SK-N-SH treated with all-trans-retinoic acid at 6 μM for 48 hours (cell line): ENCODE data around the gene METTL8.
"Not testable (repeated sequence)": the region's sequence is repeated elsewhere in the genome, so short reads cannot be mapped to it uniquely, and the experiment has no call there.

Experiments
- ATAC-seq: fragments of 200-7000 bp; cut with Tn5 transposase; 3 replicates; pipeline ENCODE4 v1.9.1; 2020; ENCODE audit warnings: mild to moderate bottlenecking, moderate library complexity
- ARNTL ChIP-seq: fragments of 450-650 bp; formaldehyde crosslinking; IDR thresholded peaks from 2 replicates; pipeline ENCODE4 v1.5.0; 2020; ENCODE audit warnings: low read depth, mild to moderate bottlenecking, moderate library complexity, borderline replicate concordance
- BACH2 ChIP-seq: fragments of 250-450 bp; sonication (Bioruptor Pico); IDR thresholded peaks from 2 replicates; pipeline ENCODE4 v1.9.0; 2021; ENCODE audit warnings: mild to moderate bottlenecking, borderline replicate concordance
- CREB5 ChIP-seq: fragments of 250-450 bp; sonication (Bioruptor Pico); IDR thresholded peaks from 2 replicates; pipeline ENCODE4 v1.5.1; 2020; ENCODE audit warnings: low read depth, mild to moderate bottlenecking, moderate library complexity
- CSDC2 ChIP-seq: fragments of 250-450 bp; sonication (Bioruptor Pico); IDR thresholded peaks from 2 replicates; pipeline ENCODE4 v1.5.0; 2020; ENCODE audit warnings: mild to moderate bottlenecking, moderate library complexity
- ESRRG ChIP-seq: fragments of 250-450 bp; sonication (Bioruptor Pico); IDR thresholded peaks from 2 replicates; pipeline ENCODE4 v1.6.1; 2021; ENCODE audit warnings: mild to moderate bottlenecking
- GLIS3 ChIP-seq: fragments of 250-450 bp; sonication (Bioruptor Pico); IDR thresholded peaks from 2 replicates; pipeline ENCODE4 v1.5.0; 2020; ENCODE audit warnings: mild to moderate bottlenecking, moderate library complexity
- ISL1 ChIP-seq: fragments of 250-450 bp; sonication (Bioruptor Pico); IDR thresholded peaks from 2 replicates; pipeline ENCODE4 v2.1.2; 2022; ENCODE audit warnings: mild to moderate bottlenecking, moderate library complexity
- OSR1 ChIP-seq: fragments of 250-450 bp; sonication (Bioruptor Pico); IDR thresholded peaks from 2 replicates; pipeline ENCODE4 v1.8.0; 2022; ENCODE audit warnings: moderate library complexity, mild to moderate bottlenecking, inconsistent platforms
- POU6F1 ChIP-seq: fragments of 250-450 bp; sonication (Bioruptor Pico); IDR thresholded peaks from 2 replicates; pipeline ENCODE4 v1.8.0; 2021; ENCODE audit warnings: low read depth, mild to moderate bottlenecking, moderate library complexity, borderline replicate concordance
- PPARA ChIP-seq: fragments of 250-450 bp; sonication (Bioruptor Pico); IDR thresholded peaks from 2 replicates; pipeline ENCODE4 v1.5.0; 2020; ENCODE audit warnings: mild to moderate bottlenecking, borderline replicate concordance
- RARB ChIP-seq: fragments of 250-450 bp; sonication (Bioruptor Pico); IDR thresholded peaks from 2 replicates; pipeline ENCODE4 v1.8.0; 2021; ENCODE audit warnings: mild to moderate bottlenecking, moderate library complexity
- SNAI2 ChIP-seq: fragments of 250-450 bp; sonication (Bioruptor Pico); IDR thresholded peaks from 2 replicates; pipeline ENCODE4 v1.5.0; 2020; ENCODE audit warnings: mild to moderate bottlenecking, moderate library complexity
- TCF4 ChIP-seq: fragments of 250-450 bp; sonication (Bioruptor Pico); IDR thresholded peaks from 2 replicates; pipeline ENCODE4 v1.8.0; 2021; ENCODE audit warnings: mild to moderate bottlenecking, moderate library complexity, borderline replicate concordance
- TOX ChIP-seq: fragments of 250-450 bp; sonication (Bioruptor Pico); IDR thresholded peaks from 2 replicates; pipeline ENCODE4 v1.8.0; 2021; ENCODE audit warnings: mild to moderate bottlenecking, moderate library complexity, borderline replicate concordance
- ZC3H10 ChIP-seq: fragments of 250-450 bp; sonication (Bioruptor Pico); IDR thresholded peaks from 2 replicates; pipeline ENCODE4 v1.5.1; 2021; ENCODE audit warnings: mild to moderate bottlenecking, moderate library complexity
- ZFP3 ChIP-seq: fragments of 250-450 bp; sonication (Bioruptor Pico); IDR thresholded peaks from 2 replicates; pipeline ENCODE4 v1.5.0; 2020; ENCODE audit warnings: mild to moderate bottlenecking, moderate library complexity
- ZFP30 ChIP-seq: fragments of 450-650 bp; formaldehyde crosslinking; IDR thresholded peaks from 2 replicates; pipeline ENCODE4 v1.5.0; 2022; ENCODE audit warnings: mild to moderate bottlenecking, moderate library complexity
- ZNF565 ChIP-seq: fragments of 450-650 bp; formaldehyde crosslinking; conservative IDR thresholded peaks from 2 replicates; pipeline ENCODE4 v1.5.0; 2020; ENCODE audit warnings: low read depth, mild to moderate bottlenecking, moderate library complexity
- ZNF70 ChIP-seq: fragments of 450-650 bp; formaldehyde crosslinking; IDR thresholded peaks from 2 replicates; pipeline ENCODE4 v1.5.0; 2020; ENCODE audit warnings: mild to moderate bottlenecking, moderate library complexity
- ZNF8 ChIP-seq: fragments of 450-650 bp; formaldehyde crosslinking; IDR thresholded peaks from 2 replicates; pipeline ENCODE4 v1.5.0; 2020; ENCODE audit warnings: mild to moderate bottlenecking, moderate library complexity
- TF ChIP-seq, protein P1 (sequence below): fragments of 250-450 bp; sonication (Bioruptor Pico); IDR thresholded peaks from 2 replicates; pipeline ENCODE4 v1.5.1; 2021; ENCODE audit warnings: mild to moderate bottlenecking, moderate library complexity
- TF ChIP-seq, protein P2 (sequence below): fragments of 250-450 bp; sonication (Bioruptor Pico); IDR thresholded peaks from 2 replicates; pipeline ENCODE4 v1.5.0; 2020; ENCODE audit warnings: mild to moderate bottlenecking, moderate library complexity
- TF ChIP-seq, protein P3 (sequence below): fragments of 250-450 bp; sonication (Bioruptor Pico); IDR thresholded peaks from 2 replicates; pipeline ENCODE4 v1.8.0; 2020; ENCODE audit warnings: mild to moderate bottlenecking, moderate library complexity, borderline replicate concordance

METTL8 gene

GRCh38 chr2:171386627-171387026 is 47.2 kb downstream of the METTL8 start (continued):
- TF ChIP-seq TOX (CRISPR knock-in tag) (no peak), ZC3H10 (CRISPR knock-in tag) (no peak)

GRCh38 chr2:171383134-171383533 is 50.7 kb downstream of the METTL8 start:
- no peak for TF ChIP-seq ZNF565
- no peak for TF ChIP-seq ESRRG (CRISPR knock-in tag)
- TF ChIP-seq CREB5 (CRISPR knock-in tag): no peak
- TF ChIP-seq, protein P1, sequence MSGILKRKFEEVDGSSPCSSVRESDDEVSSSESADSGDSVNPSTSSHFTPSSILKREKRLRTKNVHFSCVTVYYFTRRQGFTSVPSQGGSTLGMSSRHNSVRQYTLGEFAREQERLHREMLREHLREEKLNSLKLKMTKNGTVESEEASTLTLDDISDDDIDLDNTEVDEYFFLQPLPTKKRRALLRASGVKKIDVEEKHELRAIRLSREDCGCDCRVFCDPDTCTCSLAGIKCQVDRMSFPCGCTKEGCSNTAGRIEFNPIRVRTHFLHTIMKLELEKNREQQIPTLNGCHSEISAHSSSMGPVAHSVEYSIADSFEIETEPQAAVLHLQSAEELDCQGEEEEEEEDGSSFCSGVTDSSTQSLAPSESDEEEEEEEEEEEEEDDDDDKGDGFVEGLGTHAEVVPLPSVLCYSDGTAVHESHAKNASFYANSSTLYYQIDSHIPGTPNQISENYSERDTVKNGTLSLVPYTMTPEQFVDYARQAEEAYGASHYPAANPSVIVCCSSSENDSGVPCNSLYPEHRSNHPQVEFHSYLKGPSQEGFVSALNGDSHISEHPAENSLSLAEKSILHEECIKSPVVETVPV: no peak
- no peak for TF ChIP-seq ZNF70 (CRISPR knock-in tag)
- TF ChIP-seq OSR1 (CRISPR knock-in tag): no peak
- TF ChIP-seq, protein P2, sequence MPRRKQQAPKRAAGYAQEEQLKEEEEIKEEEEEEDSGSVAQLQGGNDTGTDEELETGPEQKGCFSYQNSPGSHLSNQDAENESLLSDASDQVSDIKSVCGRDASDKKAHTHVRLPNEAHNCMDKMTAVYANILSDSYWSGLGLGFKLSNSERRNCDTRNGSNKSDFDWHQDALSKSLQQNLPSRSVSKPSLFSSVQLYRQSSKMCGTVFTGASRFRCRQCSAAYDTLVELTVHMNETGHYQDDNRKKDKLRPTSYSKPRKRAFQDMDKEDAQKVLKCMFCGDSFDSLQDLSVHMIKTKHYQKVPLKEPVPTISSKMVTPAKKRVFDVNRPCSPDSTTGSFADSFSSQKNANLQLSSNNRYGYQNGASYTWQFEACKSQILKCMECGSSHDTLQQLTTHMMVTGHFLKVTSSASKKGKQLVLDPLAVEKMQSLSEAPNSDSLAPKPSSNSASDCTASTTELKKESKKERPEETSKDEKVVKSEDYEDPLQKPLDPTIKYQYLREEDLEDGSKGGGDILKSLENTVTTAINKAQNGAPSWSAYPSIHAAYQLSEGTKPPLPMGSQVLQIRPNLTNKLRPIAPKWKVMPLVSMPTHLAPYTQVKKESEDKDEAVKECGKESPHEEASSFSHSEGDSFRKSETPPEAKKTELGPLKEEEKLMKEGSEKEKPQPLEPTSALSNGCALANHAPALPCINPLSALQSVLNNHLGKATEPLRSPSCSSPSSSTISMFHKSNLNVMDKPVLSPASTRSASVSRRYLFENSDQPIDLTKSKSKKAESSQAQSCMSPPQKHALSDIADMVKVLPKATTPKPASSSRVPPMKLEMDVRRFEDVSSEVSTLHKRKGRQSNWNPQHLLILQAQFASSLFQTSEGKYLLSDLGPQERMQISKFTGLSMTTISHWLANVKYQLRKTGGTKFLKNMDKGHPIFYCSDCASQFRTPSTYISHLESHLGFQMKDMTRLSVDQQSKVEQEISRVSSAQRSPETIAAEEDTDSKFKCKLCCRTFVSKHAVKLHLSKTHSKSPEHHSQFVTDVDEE (CRISPR knock-in tag): no peak
- no peak for TF ChIP-seq ISL1 (CRISPR knock-in tag)
- no peak for TF ChIP-seq BACH2 (CRISPR knock-in tag)
- TF ChIP-seq ZFP3 (CRISPR knock-in tag): no peak
- TF ChIP-seq TCF4 (CRISPR knock-in tag): no peak
- TF ChIP-seq RARB (CRISPR knock-in tag): no peak
- TF ChIP-seq GLIS3 (CRISPR knock-in tag): no peak
- no peak for TF ChIP-seq ARNTL (CRISPR knock-in tag)
- TF ChIP-seq CSDC2 (CRISPR knock-in tag): no peak
- no peak for TF ChIP-seq SNAI2 (CRISPR knock-in tag)
- no peak for TF ChIP-seq ZFP30 (CRISPR knock-in tag)
- TF ChIP-seq TOX (CRISPR knock-in tag): no peak
- no peak for ATAC-seq

DNA sequence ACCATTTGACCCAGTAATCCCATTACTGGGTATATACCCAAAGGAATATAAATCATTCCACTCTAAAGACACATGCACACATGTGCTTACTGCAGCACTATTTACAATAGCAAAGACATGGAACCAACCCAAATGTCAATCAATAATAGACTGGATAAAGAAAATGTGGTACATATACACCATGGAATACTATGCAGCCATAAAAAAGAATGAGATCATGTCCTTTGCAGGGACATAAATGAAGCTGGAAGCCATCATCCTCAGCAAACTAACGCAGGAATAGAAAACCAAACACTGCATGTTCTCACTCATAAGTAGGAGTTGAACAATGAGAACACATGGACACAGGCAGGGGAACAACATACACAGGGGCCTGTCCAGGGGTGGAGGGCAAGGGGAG is 51.6 kb downstream of the METTL8 start:
- ATAC-seq: not testable (repeated sequence)
- TF ChIP-seq ZNF8: peak; percentile 67

DNA sequence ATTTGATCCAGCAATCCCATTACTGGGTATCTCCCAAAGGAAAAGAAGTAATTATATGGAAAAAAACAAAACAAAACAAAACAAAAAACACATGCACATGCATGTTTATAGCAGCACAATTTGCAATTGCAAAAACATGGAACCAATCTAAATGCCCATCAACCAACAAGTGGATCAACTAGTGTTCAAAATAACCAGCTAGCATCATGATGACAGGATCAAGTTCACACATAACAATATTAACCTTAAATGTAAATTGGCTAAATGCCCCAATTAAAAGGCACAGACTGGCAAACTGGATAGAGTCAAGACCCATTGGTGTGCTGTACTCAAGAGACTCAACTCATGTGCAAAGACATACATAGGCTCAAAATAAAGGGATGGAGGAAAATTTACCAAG is 55.9 kb downstream of the METTL8 start:
- not testable (repeated sequence) for ATAC-seq

DNA sequence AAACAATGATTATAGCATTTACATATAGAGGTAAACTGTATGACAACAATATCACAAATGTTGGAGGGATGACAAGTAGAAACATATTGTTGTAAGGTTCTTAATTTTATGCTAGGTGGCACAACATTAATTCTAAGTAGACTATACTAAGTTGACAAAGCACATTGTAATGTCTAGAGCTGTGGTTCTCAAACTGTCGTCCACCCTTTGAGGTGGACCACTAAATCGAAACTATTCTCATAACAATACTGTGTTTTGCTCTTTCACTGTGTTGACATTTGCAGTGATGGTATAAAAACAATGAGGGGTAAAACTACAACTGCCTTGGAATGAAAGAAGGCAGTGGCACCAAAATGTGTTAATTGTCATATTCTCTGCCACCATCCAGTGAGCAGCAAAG is 66.1 kb downstream of the METTL8 start:
- TF ChIP-seq GLIS3 (CRISPR knock-in tag) (no peak), ZNF565 (no peak)
- TF ChIP-seq, all 23 proteins: peak for 0
- no peak for ATAC-seq

GRCh38 chr2:171365778-171366177 is 68.0 kb downstream of the METTL8 start:
- ATAC-seq: no peak
- no peak for TF ChIP-seq ESRRG (CRISPR knock-in tag)
- no peak for TF ChIP-seq ISL1 (CRISPR knock-in tag)
- TF ChIP-seq PPARA (CRISPR knock-in tag): no peak
- no peak for TF ChIP-seq ZFP30 (CRISPR knock-in tag)
- no peak for TF ChIP-seq BACH2 (CRISPR knock-in tag)
- no peak for TF ChIP-seq POU6F1
- TF ChIP-seq, protein P3, sequence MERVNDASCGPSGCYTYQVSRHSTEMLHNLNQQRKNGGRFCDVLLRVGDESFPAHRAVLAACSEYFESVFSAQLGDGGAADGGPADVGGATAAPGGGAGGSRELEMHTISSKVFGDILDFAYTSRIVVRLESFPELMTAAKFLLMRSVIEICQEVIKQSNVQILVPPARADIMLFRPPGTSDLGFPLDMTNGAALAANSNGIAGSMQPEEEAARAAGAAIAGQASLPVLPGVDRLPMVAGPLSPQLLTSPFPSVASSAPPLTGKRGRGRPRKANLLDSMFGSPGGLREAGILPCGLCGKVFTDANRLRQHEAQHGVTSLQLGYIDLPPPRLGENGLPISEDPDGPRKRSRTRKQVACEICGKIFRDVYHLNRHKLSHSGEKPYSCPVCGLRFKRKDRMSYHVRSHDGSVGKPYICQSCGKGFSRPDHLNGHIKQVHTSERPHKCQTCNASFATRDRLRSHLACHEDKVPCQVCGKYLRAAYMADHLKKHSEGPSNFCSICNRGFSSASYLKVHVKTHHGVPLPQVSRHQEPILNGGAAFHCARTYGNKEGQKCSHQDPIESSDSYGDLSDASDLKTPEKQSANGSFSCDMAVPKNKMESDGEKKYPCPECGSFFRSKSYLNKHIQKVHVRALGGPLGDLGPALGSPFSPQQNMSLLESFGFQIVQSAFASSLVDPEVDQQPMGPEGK (CRISPR knock-in tag): no peak
- TF ChIP-seq GLIS3 (CRISPR knock-in tag): no peak
- TF ChIP-seq ZC3H10 (CRISPR knock-in tag): no peak
- no peak for TF ChIP-seq TCF4 (CRISPR knock-in tag)
- TF ChIP-seq ZFP3 (CRISPR knock-in tag): no peak
- no peak for TF ChIP-seq RARB (CRISPR knock-in tag)
- TF ChIP-seq ZNF70 (CRISPR knock-in tag): no peak
- TF ChIP-seq ARNTL (CRISPR knock-in tag): no peak
